GM21529 (cell line): Measurements from ENCODE around the gene TSHZ1.

Experiments
- ATAC-seq: cut with Tn5 transposase; IDR thresholded peaks from one replicate; pipeline ENCODE4 v1.9.1; 2021; ENCODE audit not compliant: unreplicated experiment

The TSHZ1 gene

DNA sequence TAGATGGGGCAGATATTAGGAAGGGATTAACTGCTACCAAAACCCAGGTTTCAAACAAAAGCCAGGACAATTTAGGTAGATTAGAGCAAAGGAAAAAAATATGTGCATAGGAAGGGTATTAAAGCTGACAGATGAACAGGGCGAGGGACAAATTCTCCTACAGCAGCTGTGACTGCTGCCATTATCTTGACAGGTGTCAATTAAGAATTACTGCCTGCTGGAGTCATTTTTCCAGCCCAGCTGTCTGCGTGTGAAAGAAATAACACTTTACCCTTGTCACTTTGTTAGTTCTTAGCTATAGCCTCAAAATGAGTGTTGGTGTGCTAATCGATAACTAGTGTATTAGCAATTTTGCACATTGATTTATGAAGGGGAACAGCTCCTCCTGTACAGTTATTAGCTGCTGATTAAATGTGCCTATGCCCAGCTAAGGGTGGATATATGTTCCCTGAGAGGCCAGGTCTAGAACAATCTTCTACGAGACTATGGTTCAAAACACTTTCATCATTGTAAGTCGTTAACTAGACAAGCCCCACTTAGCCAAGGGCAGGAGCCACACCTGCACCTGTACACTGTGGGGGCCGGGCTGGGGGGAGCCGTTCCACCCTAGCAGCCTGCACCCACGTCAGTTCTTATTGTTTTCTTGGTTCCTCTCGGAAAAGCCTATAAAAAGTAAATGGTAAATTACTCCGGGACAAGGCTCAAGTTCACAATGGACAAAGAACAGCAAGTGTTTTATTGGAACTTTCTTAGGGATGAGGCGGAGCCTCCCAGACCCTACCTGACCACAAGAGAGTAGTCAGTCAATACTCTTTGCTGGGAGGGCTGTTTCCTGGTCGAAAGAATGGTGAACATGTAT, 7.7 kb downstream of the TSHZ1 start:
- no peak for ATAC-seq

DNA sequence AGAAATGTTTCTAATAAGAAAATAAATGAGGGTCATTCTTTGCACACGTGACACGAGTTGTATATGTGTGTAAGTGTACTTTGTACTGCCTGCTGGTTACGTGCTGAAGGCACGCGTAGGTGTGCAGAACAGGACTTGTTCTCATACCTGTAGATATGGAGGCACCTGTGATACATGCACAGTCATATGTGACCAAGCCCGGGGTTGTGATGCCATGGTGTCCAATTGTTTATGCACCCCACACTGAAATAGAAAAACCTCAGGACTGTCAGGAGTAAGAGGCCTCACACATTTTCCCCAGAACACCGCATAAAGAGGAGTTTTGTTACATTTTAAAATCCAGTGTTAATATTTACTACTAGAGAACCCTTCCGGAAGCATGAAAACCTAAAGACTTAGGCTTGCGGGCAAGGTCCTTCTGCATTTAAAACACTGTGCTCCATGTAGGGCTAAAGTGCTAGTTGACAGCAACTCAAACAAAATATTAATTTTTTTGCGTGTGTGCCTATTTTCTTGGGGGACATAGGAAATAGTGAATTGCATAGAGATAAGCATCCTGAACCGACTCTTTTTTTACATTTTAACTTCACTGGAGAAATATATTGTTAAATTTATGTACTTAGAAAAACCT, 9.3 kb downstream of the TSHZ1 start:
- ATAC-seq: no peak

DNA sequence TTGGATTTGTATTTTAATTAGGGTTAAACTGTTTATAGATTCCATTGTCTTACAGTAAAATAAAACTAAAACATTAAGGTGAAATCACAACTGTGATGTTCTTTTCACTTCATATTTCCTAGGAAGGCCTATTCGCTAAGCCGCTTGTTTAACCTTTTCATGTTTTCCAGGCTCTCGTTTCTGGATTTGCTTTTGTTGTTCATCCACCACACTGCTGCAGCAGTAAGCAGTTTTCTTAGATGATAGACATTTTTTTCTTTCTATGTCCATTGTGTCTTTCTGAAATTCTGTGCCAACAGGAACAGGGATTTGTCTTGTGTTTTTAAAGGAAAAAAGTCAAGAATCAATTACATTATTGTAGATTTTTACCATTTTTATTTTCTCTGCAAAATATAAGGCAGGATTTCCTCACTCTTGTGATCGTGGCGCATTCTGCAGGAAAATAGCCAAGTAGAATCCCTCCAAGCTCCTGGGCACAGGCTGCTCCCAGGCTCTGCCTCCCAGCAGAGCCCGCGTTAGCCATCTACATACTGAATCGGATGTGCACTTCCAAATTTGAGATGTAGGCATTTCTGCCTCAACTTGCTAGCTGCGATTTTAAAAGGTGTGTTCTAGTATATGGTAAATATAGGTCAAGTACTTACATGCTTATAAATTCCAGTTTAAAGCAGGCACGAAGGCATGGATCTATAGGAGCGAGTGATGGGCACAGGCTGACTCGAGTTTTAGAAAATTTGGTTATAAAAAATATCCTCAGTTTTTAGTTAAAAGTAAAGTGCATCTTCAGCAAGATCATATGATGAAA, 10.2 kb downstream of the TSHZ1 start:
- ATAC-seq: no peak

DNA sequence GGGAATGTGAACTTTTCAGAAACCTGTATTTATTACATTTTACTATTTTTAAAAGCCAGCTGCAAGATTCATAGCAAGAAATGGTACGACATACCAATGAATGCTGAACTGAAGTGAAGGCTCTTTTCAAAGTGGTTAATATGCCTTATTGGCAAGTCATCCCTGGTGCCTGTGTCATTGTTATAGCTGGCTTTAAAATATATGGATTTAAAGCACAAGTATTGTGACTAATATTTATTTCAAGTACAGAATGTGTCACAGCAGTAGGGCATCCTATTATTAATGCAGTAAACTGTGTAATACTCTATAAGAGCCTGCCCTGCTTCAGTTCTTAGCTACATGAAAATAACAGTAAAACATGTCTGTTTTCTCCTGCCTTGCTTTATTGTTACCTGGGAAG, 10.8 kb downstream of the TSHZ1 start:
- no peak for ATAC-seq

DNA sequence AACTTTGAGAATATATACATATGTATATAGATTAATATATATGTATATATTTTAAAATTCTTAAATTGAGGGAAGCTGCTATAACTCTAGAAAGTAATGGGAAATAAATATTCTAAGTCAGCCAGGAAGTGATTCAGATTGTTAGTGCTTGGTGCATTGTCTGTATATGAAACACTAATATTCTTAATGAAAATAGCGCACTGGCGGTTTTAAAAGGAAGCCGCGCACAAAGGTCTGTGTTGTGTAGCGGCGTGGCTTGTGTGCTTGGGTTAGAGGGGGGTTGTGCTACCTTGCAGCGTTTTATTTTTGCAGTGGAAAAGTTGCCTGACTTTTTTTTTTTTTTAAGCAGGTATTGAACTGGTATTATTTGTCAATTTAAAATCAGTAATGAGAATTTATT, 11.3 kb downstream of the TSHZ1 start:
- no peak for ATAC-seq

DNA sequence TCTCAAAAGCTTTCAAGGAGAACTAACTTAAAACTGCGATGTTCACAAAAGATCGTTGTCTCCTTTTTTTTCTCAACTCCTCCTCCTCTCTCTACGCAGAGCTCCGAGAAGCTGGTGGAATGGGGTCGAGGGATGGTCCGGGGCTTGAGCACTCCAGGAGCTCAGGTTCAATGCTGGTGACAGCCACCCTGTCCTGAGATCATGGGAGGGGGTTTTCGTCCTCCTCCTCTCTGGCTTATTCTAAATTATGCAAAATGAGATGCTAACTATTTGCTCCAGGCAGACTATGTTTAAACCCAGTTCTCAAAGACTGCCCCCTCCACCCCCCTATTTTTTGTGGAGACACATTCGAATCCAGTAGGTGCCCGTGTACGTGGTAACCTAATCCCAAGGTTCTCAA, 11.8 kb downstream of the TSHZ1 start:
- ATAC-seq: no peak

DNA sequence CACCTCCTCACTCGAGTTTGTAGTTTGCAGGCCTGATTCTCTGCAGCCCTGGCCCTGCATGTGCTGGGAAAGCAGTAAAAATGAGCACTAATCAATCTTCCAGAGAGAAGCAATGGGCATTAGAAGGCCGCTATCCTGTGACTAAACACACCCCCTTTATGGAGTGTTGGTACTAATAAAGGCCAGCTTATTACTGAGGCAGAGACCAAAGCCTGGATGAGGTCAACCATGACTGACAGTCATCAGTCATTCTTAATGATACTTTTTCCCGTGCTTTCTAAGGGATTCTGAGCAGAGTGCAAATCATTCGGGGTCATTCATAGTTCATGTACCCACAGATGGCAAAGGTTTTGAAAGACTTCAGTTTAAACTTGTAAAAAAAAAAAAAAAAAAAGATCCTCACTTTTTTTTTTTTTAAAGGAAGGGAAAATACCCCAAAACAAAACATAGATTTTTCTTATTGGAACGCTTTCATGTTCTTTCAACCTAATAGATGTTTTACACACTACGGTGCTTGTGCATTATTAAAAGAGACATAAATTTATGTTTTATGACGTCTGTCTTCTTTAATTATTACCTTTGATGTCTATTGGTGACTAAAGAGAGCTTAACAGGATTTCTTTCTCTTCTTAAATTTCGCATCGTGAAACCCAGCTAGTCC, 13.2 kb downstream of the TSHZ1 start:
- ATAC-seq: no peak

DNA sequence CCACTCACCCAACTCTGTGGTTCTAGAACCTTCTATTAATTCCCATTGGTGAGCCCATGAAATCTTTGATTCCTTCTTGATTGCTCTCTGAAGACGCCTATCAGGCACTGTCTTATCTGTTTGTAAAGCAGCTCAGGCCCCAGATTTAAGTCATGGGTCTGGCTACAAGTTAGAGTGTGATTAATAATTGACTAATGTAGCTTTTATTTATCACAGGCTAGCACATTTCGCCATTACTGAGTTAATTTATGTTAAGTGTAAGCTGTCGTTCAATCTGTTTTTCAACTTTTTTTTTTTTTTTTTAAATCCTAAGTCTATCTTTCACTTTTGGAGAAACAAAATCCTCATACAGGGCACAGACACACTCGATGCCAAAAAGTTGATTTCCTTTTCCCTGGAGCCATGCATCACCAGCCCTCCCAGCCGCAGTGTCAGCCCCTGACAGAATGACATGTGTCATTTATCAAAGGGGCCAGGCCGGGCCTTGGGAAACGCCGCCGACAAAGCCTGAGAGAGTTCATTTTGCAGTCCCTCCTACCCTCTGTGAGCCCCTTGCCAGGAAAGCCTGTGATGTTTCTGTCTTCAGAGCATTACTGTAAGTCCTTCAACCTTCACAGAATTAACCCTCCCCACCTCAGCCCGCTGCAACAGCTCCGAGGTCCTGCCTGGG, 15.8 kb downstream of the TSHZ1 start:
- no peak for ATAC-seq

DNA sequence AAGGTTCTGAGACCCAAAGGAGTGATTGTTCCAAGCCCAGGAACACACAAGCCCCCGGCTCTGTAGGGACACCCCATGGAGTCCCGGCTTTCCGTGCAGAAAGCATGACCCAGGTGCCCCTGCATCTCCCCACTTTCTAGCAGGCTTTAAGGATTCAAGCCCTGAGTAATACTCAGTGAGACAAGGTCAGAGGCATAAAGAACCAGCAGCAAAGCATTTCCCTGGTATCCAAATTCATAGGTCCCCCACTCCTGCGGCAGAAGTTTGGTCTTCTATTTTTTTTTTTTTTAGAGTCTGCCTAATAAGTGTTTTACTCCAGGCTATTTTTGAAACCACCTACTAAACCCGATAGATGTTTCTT, 16.3 kb downstream of the TSHZ1 start:
- ATAC-seq: no peak

DNA sequence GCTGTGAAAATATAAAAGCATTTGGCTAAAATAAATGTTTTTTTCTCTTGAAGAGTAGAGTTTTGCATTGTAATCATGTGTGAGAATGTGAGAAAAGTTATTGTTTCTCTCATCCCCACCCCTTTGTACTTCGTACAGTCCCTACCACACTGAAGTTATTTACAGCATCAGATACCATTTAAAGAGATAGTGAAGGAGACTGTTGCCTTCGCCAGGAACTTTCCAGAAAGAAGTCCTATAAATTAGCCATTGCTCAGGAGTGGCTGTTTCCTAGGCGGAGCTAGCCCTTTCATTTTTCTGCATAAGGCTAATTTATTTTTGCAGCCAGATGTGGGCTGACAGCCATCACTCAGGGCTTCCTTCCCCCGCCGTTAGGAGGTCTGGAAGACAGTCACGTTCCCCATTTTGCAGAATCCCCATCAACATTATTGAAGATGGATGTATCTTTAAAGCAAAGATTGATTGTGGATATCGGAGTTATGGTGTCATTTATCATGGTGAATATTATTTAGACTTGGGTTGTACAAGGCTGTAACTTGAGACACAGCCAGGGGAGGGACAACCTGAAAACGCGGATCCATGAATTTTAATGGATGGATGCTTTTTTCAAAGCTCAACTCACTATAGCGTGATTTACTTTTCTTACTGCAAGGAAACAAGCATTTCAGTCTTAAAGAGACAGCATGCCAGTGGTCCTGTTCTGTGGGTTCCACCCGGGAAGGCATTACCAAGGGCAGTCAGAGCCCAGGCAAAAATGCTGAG, 17.1 kb downstream of the TSHZ1 start:
- ATAC-seq: no peak

DNA sequence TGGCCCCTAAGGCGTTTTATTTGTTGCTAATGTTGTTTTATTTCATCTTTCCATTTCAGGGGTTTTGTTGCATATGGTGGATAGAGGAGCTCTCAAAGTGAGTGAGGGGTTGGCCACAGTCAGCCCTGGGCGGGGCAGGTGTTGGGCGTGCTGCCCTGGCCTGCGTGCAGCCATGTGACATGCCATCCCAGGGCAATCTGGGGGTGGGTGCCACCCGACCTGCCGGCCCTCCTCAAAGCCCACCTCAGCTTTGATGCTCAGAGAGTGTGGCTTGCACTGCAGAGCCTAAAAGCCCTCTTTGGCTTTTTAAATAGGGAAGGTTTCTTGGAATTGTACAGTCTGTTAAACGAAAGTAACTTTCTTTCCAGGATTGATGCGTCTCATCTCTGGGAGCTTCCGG, 18.4 kb downstream of the TSHZ1 start:
- ATAC-seq: no peak

DNA sequence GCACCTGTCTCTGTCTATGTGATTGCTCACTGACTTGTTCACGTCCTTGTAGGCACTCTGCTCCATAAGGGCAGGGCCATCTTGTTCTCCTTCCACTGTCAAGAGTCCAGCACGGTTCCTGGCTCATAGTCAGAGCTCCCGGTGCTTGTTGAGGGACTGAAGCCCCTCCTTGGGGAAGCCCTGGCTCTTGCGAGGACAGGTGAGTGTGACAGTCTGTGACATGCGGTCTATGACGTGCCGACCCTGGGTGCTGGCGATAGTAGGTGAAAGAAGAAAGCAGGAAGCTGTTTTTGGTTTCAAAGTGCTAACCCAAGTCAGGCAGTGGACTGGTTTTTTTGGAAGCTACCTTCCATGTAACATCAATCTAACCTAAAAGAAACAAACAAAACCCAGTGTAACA, 18.8 kb downstream of the TSHZ1 start:
- ATAC-seq: no peak

DNA sequence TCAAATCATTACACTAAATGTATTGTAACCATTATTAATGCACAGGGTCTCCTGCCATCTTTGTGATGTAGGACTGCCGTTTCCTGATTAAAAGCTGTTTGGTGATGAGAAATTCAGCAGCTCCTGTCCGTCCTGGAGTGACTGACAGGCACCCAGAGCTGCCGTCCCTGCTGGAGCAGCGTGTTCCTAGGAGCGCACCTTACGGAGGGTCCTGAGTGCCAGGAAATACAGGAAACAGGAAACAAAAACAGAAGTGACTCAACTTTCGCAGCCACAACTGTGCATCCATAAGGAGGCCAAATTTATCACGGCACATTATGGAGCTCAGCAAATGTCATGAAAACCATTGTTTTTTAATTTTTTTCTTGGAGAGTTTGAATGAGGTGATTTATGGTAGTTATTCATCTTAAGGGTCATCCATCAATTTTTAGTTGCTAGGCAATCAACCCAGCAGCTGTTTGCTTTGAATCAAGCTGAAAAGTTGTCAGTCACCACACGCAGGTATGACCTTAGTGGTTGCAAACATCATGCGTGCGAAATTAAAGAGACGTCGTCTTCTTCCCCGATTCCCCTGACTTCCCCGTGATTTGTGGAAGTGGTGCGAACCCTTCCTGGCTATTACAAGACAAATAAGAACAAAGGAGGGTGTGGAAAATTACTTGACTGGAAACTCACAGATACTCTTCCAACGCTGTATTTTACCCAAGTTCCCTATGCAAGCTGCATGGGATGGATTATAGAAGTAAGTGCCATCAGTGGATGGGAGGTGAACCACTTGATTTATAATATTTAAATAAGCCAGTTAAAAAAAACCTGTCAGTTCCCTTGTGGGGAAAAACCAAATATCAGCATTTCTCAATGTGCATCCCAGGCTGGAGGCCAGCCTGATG, 19.8 kb downstream of the TSHZ1 start:
- no peak for ATAC-seq

DNA sequence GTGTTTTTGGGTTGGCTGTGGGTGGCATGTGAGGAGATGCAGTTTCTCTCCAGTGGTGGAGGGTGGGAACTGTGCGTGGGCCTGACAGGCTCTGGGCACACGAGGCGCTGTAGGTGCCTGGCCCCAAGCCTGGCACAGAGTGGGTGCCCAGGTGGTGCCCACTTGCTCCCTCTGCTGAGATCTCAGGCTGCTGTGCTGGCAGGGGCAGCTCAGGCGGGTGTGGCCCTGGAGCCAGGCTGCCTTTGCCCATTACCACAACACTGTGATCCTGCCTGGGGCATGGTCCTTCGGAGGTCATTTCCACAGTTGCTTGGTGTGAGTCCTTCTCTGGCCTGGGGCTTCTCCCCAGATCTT, 20.4 kb downstream of the TSHZ1 start:
- no peak for ATAC-seq

DNA sequence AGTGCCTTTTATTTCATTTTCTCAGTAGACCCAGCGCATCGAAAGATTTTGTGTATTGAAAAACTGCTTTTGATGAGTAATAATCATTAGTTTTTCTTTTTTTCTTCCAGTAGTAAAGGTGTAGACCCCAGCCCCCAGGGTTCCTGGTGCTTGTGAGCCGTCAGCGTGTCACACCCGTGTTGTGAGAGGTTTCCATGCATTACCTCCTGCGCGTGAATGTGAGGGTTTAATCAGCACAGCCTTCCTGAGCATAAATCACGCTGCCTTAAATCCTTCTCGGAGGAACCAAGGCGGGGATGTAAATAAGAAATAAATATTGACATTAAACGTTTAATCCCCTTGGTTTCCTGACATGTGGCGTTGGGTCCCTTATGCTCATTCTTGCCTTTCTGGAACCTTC, 24.3 kb downstream of the TSHZ1 start:
- ATAC-seq: no peak

DNA sequence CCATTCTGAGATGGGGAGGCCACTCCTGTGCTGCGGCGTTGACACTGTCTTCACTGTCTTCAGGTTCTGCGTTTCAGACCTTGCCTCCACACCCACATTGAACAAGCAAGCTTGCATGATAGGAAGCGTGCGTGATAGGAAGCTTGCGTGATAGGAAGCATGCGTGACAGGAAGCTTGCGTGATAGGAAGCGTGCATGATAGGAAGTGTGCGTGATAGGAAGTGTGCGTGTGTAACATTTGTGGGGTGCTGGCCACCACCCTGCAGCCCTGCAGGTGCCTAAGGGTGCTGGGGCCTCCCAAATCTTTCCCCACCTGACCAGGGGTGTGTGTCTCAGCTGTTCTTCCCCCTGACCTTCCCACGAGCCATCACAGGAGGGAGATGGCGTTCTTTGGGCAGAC, 25.3 kb downstream of the TSHZ1 start:
- ATAC-seq: no peak

DNA sequence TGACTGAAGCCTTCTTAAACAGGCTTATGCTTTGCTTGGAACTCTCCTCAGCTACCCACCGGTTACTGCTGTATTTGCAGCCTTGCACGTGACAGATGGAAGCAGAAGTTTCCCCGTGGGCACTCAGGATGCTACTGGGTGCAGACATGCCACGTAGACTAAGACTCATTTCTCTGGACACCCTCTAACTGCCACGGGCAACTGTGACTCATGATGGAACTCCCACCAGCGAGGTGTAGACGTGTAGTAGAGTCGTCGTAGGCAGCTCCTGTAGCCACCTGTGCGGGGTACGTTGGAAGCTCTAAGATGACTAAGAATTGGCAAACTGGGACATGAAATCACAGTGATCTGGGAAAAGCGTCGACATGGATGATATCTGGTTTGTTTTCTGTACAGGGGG, 27.5 kb downstream of the TSHZ1 start:
- ATAC-seq: no peak

DNA sequence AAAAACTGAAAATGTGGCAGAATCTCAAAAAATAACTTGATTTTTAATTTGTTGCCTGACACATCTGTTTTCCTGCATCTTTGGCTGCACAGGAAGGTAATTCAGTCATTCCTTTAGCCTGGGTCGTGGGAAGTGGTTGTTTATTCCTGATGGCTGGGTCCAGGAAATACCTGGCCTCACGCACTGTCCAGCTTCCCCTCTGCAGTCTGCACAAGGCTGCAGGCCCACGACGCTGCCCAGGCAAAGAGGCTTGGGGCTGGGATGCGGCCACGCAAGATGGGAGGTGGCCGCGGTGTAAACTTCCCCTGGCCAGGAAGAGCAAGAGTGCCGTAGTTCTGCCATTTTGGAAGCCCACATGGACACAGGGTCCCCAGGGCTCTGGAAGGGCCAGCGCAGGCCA, 28.2 kb downstream of the TSHZ1 start:
- ATAC-seq: no peak

DNA sequence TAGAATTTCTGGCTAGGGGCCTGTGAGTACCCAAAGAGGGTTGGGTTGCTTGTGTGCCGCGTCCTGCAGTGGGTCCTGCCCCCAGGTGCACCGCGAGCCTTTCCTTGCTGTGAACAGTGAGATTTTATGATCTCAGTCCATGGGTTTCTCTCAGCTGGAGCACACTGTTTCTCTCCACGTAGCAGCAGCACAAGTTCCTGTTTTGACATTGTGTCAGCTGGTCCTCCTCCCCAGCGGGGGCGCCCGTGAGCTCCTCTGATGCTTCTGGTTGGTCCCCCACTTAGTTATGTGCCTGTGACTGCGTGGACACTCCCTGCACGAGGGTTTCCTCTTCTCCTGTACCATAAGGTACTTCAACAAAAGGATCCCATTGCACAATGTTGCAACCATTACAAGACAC, 29.8 kb downstream of the TSHZ1 start:
- ATAC-seq: no peak
